MCF 10A (cell line): ENCODE results near the gene FAM110D. TPM values are rescaled to one million over a fixed set of nuclear protein-coding genes. Genes with fewer than 3 reads are reported as not detected.

Experiments
- Bru-seq: library from RNA; stranded (reverse); fragments of 400-500 nt; gene quantifications from one replicate; lab custom pipeline; 2021; lab: Mats Ljungman, UMichigan
- BruChase-seq, 2 experiments: library from RNA; stranded (reverse); fragments of 400-500 nt; gene quantifications; one replicate each; lab custom pipeline; 2021; lab: Mats Ljungman, UMichigan
- BruUV-seq: library from RNA; stranded (reverse); fragments of 400-500 nt; replicated peaks from 2 replicates; lab custom pipeline; 2021; lab: Mats Ljungman, UMichigan
- CTCF ChIA-PET: fragments of 300-600 bp; sonication (Branson Sonifier 250); formaldehyde crosslinking; extraction: SDS; loops from one replicate; lab custom pipeline; 2021; ENCODE audit warnings: antibody characterized with exemption, inconsistent platforms; lab: Yijun Ruan, JAX
- POLR2A ChIA-PET: fragments of 300-600, 350-650 bp; sonication (Branson Sonifier 250); formaldehyde crosslinking; extraction: SDS; loops from one replicate; lab custom pipeline; 2020; ENCODE audit warnings: antibody characterized with exemption, inconsistent platforms; lab: Yijun Ruan, JAX
- DNase-seq: peaks from one replicate; pipeline ENCODE4 v3.0.0-alpha.2; 2018; ENCODE audit not compliant: unreplicated experiment
- H3K27ac Mint-ChIP-seq: one replicate; pipeline ENCODE4 v1.8.0; 2022; ENCODE audit warnings: mild to moderate bottlenecking, low read depth, mixed read lengths; ENCODE audit not compliant: unreplicated experiment
- H3K27me3 Mint-ChIP-seq: one replicate; pipeline ENCODE4 v1.8.0; 2022; ENCODE audit warnings: mixed read lengths; ENCODE audit not compliant: insufficient read depth, unreplicated experiment
- H3K36me3 Mint-ChIP-seq: one replicate; pipeline ENCODE4 v1.8.0; 2022; ENCODE audit warnings: mild to moderate bottlenecking, moderate library complexity, mixed read lengths; ENCODE audit not compliant: insufficient read depth, unreplicated experiment
- H3K4me1 Mint-ChIP-seq: one replicate; pipeline ENCODE4 v1.8.0; 2022; ENCODE audit warnings: mixed read lengths; ENCODE audit not compliant: insufficient read depth, unreplicated experiment
- H3K4me3 Mint-ChIP-seq: one replicate; pipeline ENCODE4 v1.8.0; 2022; ENCODE audit warnings: mild to moderate bottlenecking, moderate library complexity, mixed read lengths; ENCODE audit not compliant: unreplicated experiment
- H3K9me3 Mint-ChIP-seq: one replicate; pipeline ENCODE4 v1.8.0; 2022; ENCODE audit warnings: mixed read lengths; ENCODE audit not compliant: unreplicated experiment
- intact Hi-C: fragments of 100-400 bp; cut with micrococcal nuclease; formaldehyde crosslinking; loops from 2 replicates; pipeline ENCODE4 v1.14.1; 2022
- long read RNA-seq: library from polyadenylated mRNA; stranded (forward); transcript quantifications from one replicate; pipeline ENCODE4 v2.0.0, GENCODE V29; 2022
- total RNA-seq: library from RNA; stranded (reverse); gene quantifications from 2 replicates; pipeline ENCODE4 v1.2.3, GENCODE V29; 2022
- TF ChIP-seq, protein P1 (sequence below): fragments of 200-600 bp; IDR thresholded peaks from one replicate; pipeline ENCODE4 v1.8.0; 2022; ENCODE audit warnings: antibody characterized with exemption, mild to moderate bottlenecking; ENCODE audit not compliant: unreplicated experiment

Gene FAM110D
- total RNA-seq, result not detected in 2 replicates
- Bru-seq, nascent RNA, result percentile 19 among the genes with signal in this experiment
- not detected for BruChase-seq, experiment 1, labeled RNA remaining after a 6-hour chase
- BruChase-seq, experiment 2, labeled RNA remaining after a 2-hour chase, result not detected
- long read RNA-seq, result 0 reads

DNA sequence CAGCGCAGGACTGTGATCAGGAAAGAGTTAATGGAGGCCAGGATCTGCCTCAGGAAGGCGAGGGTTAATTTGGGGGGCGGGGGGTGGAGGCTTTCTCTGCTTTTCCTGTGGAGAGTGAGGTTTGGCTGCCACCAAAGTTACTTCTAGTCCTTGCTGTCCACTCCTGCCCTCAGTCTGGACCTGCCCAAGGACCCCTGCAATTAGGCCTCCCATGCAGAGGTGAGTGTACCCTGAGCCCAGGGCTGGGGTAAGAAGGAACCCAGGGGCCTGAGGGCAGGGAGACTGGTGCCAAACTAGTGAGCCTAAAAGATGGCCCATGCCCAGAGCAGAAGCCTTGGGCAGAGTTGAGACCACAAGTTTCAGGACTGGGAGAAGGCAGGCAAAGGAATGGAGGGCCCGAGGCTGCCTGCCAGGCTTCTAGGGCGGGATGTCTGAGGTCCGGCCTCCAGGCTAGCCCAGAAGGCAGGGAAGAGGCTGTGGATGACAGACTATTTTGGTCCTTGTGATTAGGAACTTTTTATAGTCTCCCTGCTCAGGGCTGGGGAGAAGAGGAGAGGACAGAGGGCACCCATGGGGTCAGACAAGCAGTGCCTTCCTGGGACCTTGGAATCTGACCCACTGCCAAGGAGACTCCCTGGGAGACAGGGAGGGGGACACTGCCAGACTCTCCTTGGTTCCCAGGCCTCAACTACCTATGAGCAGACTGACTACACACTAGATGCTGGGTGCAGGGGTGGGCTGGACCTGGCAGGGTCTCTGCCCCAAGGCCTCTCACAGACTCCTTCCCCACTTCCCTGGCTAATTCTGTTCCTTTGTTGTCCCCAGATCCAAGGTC lies at the start of gene FAM110D:
FAM110D (plus strand) TSS at position 172 of the 835 bp plus-strand sequence. CDS start 2,213 bp downstream, outside the sequence.
- POLR2A ChIA-PET, result no interaction called here
- H3K27me3 Mint-ChIP-seq, result no peaks in the 10 kb centered on the region

DNA sequence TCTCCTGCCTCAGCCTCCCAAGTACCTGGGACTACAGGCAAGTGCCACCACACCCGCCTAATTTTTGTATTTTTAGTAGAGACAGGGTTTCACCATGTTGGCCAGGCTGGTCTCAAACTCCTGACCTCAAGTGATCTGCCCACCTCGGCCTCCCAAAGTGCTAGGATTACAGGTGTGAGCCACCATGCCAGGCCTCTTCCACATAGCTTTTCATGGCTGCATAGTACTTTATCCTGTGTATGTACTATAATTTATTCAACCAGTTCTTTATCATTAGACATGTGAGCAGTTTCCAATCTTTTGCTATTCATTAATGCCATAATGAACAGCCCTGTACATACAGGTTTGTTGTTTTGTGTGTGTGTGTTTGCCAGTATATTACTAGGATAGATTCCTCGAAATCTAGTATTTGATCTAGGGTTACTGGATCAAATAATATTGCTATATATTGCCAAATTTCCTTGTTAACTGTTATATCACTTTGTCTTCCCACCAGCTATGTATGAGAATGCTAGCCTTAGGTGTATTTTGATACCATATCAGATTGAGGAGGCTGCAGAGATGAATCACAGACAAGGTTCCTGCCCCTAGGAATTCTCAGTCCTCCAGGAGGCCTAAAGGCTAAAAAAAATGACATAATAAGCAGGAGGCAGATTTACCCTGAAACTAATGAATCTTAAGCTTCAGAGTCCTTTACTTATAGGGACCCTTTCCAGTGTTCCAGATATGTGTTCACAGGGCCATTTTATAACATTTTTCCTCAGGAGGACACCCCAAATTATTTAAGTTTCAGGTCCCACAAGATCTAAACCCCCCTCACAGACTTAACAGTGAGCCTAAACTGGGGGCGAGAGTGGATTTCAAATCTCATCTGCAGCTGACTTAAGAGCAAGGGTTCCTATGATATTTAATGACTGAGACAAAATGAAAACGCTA lies 49.4 kb upstream of the FAM110D start:
- ChIA-PET POLR2A (interaction anchor here (0.6 to 7.1 kb wide), 7 partner anchors 15 to 208 kb away, joined by 3 to 190 read pairs (median 3); partner anchors contain the start of genes CD52 and CEP85), CTCF (interaction anchor here (0.6 to 7.3 kb wide), 5 partner anchors 17 to 280 kb away, joined by 3 to 65 read pairs (median 4); no protein-coding TSS in a partner anchor)
- no peak for DNase-seq
- peak overlapping the region; percentile 85 for H3K4me3 Mint-ChIP-seq
- no peak overlapping the region for H3K27ac Mint-ChIP-seq
- intact Hi-C loops, result loop anchor here (1.0 to 5.0 kb wide), 2 partner anchors 36 to 168 kb away; no protein-coding TSS in a partner anchor
- TF ChIP-seq, protein P1, sequence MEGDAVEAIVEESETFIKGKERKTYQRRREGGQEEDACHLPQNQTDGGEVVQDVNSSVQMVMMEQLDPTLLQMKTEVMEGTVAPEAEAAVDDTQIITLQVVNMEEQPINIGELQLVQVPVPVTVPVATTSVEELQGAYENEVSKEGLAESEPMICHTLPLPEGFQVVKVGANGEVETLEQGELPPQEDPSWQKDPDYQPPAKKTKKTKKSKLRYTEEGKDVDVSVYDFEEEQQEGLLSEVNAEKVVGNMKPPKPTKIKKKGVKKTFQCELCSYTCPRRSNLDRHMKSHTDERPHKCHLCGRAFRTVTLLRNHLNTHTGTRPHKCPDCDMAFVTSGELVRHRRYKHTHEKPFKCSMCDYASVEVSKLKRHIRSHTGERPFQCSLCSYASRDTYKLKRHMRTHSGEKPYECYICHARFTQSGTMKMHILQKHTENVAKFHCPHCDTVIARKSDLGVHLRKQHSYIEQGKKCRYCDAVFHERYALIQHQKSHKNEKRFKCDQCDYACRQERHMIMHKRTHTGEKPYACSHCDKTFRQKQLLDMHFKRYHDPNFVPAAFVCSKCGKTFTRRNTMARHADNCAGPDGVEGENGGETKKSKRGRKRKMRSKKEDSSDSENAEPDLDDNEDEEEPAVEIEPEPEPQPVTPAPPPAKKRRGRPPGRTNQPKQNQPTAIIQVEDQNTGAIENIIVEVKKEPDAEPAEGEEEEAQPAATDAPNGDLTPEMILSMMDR, result no peak
- H3K36me3 Mint-ChIP-seq, result peaks cover 7% of the 10 kb centered on the region
- no peaks in the 10 kb centered on the region for H3K27me3 Mint-ChIP-seq
- H3K4me1 Mint-ChIP-seq, result peaks cover 6% of the 10 kb centered on the region
- H3K9me3 Mint-ChIP-seq, result no peaks in the 10 kb centered on the region
- BruUV-seq, result no TSS peak

More for the DNA sequence above, at the start of gene FAM110D:
- intact Hi-C loops, result no loop called here
- no TSS peak for BruUV-seq
- H3K4me3 Mint-ChIP-seq, result no peak within 1 kb of the TSS
- CTCF ChIA-PET, result interaction anchor here (2.7 to 3.2 kb wide), 2 partner anchors 10 to 14 kb away, joined by 14 to 18 read pairs; partner anchors contain the start of genes C1orf232 and ZNF593
- H3K9me3 Mint-ChIP-seq, result no peaks in the 10 kb centered on the region
- no peaks in the 10 kb centered on the region for H3K36me3 Mint-ChIP-seq
- no peaks in the 10 kb centered on the region for H3K4me1 Mint-ChIP-seq
- DNase-seq, result no peak
- TF ChIP-seq, protein P1, result no peak
- H3K27ac Mint-ChIP-seq, result no peak within 1 kb of the TSS

DNA sequence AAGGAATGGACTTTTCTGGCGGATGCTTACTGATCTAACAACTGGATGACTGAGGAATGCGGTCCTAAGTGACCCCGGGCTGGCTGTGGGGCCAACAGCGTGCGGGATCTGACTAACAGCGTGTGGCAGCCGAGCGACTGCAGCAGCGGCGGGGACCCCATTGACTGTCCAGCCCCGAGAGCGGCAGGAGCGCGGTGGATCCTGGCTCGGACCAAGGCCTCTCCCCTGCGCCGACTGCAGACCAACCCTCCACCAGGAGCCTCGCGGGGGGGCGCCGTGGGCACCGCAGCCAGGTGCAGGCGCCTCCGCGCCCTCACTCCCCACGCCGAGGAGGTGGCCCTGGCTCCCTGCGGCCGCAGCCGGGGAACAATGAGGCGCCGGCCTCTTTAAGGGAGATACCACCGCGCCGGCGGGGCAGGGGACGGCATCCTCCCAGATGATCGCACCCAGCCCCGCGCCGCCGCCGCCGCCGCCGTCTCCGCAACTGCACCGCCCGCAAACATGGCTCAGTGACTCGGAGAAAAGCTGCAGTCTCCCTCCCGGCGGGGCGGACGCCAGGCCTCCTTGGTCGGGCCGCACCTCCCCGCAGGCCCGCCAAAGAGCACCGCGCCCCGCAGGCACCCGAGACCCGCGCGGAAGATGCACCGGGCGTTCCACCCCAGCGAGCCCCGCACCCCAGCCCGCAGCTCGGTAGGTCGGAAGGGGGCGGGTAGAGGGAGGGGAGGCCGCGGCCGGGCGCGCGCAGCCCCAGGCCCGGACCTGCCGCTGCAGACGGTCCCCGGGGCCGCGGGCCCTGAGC lies 47.9 kb upstream of the FAM110D start:
- peaks cover 22% of the 10 kb centered on the region for H3K36me3 Mint-ChIP-seq
- TF ChIP-seq, protein P1, result no peak
- POLR2A ChIA-PET, result interaction anchor here (0.7 to 7.1 kb wide), 14 partner anchors 8 to 390 kb away, joined by 3 to 190 read pairs (median 5); partner anchors contain the start of genes CEP85, DHDDS, PAFAH2 and SH3BGRL3
- H3K4me1 Mint-ChIP-seq, result no peaks in the 10 kb centered on the region
- intact Hi-C loops, result loop anchor here (1.0 to 5.0 kb wide), 2 partner anchors 34 to 166 kb away; no protein-coding TSS in a partner anchor
- peak overlapping the region; percentile 62 for H3K27ac Mint-ChIP-seq
- CTCF ChIA-PET, result interaction anchor here (2.0 to 7.3 kb wide), 2 partner anchors 9 to 33 kb away, joined by 6 to 65 read pairs; no protein-coding TSS in a partner anchor
- no peaks in the 10 kb centered on the region for H3K9me3 Mint-ChIP-seq
- no TSS peak for BruUV-seq
- DNase-seq, result peak; percentile 72
- no peaks in the 10 kb centered on the region for H3K27me3 Mint-ChIP-seq
- H3K4me3 Mint-ChIP-seq, result peak overlapping the region; percentile 85
